SH-SY5Y (cell line): Measurements from ENCODE around the gene SLC27A5.

Experiments
- GATA2 ChIP-seq: IDR thresholded peaks from 2 replicates; pipeline ENCODE4 v1.6.1; 2011; ENCODE audit warnings: mild to moderate bottlenecking, low read depth, low read length
- GATA3 ChIP-seq: IDR thresholded peaks from 2 replicates; pipeline ENCODE4 v1.6.1; 2011; ENCODE audit warnings: low read depth, mild to moderate bottlenecking, low read length, moderate library complexity

- TF ChIP-seq GATA2 (no peak), GATA3 (no peak)
Observed at GRCh38 chr19:58518256-58519086, 6.7 kb upstream of the SLC27A5 start.
